SK-N-SH (cell line): ENCODE results near the gene HRH2. TPM values are rescaled to one million over a fixed set of nuclear protein-coding genes. Genes with fewer than 3 reads are reported as not detected.

Experiments used
- CTCF ChIA-PET: fragments of 300-600, 350-600 bp; formaldehyde crosslinking; extraction: SDS; loops from one replicate; lab custom pipeline; 2021; lab: Yijun Ruan, JAX
- POLR2A ChIA-PET: fragments of 350-600 bp; sonication (Branson Sonifier 250); formaldehyde crosslinking; extraction: SDS; loops from one replicate; lab custom pipeline; 2020; ENCODE audit warnings: antibody characterized with exemption, inconsistent platforms; lab: Yijun Ruan, JAX
- DNase-seq: peaks from one replicate; pipeline ENCODE4 v3.0.0; 2012
- H2AFZ ChIP-seq: fragments of 200-600 bp; sonication (generic); 2 replicates; pipeline ENCODE4 v1.8.1; 2016; ENCODE audit warnings: antibody characterized with exemption, mild to moderate bottlenecking, low read depth
- H3F3A ChIP-seq: fragments of 200-600 bp; sonication (generic); replicated peaks from 2 replicates; pipeline ENCODE3; 2016; ENCODE audit warnings: antibody characterized with exemption, mild to moderate bottlenecking; ENCODE audit not compliant: insufficient read depth
- H3K27ac ChIP-seq, 2 experiments: fragments of 200-500 bp in 1 of 2; fragments of 200-600 bp in 1 of 2; sonication (Bioruptor generic) in 1 of 2; sonication (generic), shearing (Covaris generic) in 1 of 2; 2 replicates each; pipeline versions ENCODE4 v1.5.1 to v1.6.1; 2014 to 2016; ENCODE audit warnings: low read depth in 2 of 2, inconsistent platforms in 1 of 2, low read length in 1 of 2, mild to moderate bottlenecking in 1 of 2, mixed read lengths in 1 of 2
- H3K27me3 ChIP-seq: fragments of 200-600 bp; sonication (generic), shearing (Covaris generic); 2 replicates; pipeline ENCODE4 v1.6.1; 2016; ENCODE audit warnings: mixed run types; ENCODE audit not compliant: insufficient read depth
- H3K36me3 ChIP-seq, 2 experiments: fragments of 200-500 bp in 1 of 2; fragments of 200-600 bp in 1 of 2; sonication (Bioruptor generic) in 1 of 2; sonication (generic) in 1 of 2; replicated peaks in 1 of 2; 2 replicates each; pipeline versions ENCODE3 to v1.5.1; 2014 to 2016; ENCODE audit warnings: low read length in 1 of 2, mild to moderate bottlenecking in 1 of 2; ENCODE audit not compliant: insufficient read depth in 2 of 2, control insufficient read depth in 1 of 2
- H3K4me1 ChIP-seq, 2 experiments: fragments of 200-500 bp in 1 of 2; fragments of 200-600 bp in 1 of 2; sonication (Bioruptor generic) in 1 of 2; sonication (generic), shearing (Covaris generic) in 1 of 2; 2 replicates each; pipeline versions ENCODE4 v1.5.1 to v1.6.1; 2014 to 2016; ENCODE audit warnings: low read depth in 1 of 2, low read length in 1 of 2, mixed run types in 1 of 2; ENCODE audit not compliant: insufficient read depth in 2 of 2, control insufficient read depth in 1 of 2
- H3K4me2 ChIP-seq: fragments of 200-600 bp; sonication (generic), shearing (Covaris generic); 2 replicates; pipeline ENCODE4 v1.6.1; 2017; ENCODE audit warnings: mixed run types
- H3K4me3 ChIP-seq, 2 experiments: fragments of 200-500 bp in 1 of 2; fragments of 200-600 bp in 1 of 2; sonication (Bioruptor generic) in 1 of 2; sonication (generic), shearing (Covaris generic) in 1 of 2; 2 replicates each; pipeline versions ENCODE4 v1.5.1 to v1.8.1; 2014 to 2016; ENCODE audit warnings: low read depth in 2 of 2, inconsistent platforms in 1 of 2, low read length in 1 of 2, mild to moderate bottlenecking in 1 of 2, mixed read lengths in 1 of 2, moderate library complexity in 1 of 2
- H3K79me2 ChIP-seq: fragments of 200-600 bp; sonication (generic); 2 replicates; pipeline ENCODE4 v1.8.1; 2017; ENCODE audit warnings: mild to moderate bottlenecking; ENCODE audit not compliant: insufficient read depth
- H3K9ac ChIP-seq: fragments of 200-600 bp; sonication (generic); 2 replicates; pipeline ENCODE4 v1.6.1; 2017; ENCODE audit warnings: mixed run types
- H3K9me2 ChIP-seq: fragments of 200-600 bp; sonication (generic); 2 replicates; pipeline ENCODE4 v1.6.1; 2017; ENCODE audit warnings: mixed run types
- H3K9me3 ChIP-seq: fragments of 200-600 bp; sonication (generic); 2 replicates; pipeline ENCODE4 v1.6.1; 2017; ENCODE audit warnings: mixed run types, mild to moderate bottlenecking, moderate library complexity
- H4K20me1 ChIP-seq: fragments of 200-600 bp; sonication (generic); 2 replicates; pipeline ENCODE4 v1.6.1; 2017; ENCODE audit warnings: mild to moderate bottlenecking, mixed run types; ENCODE audit not compliant: insufficient read depth
- CHD2 ChIP-seq: fragments of 150-350 bp; IDR thresholded peaks from 2 replicates; pipeline ENCODE4 v1.6.1; 2018; ENCODE audit warnings: low read length; ENCODE audit not compliant: partially characterized antibody
- CTCF ChIP-seq: fragments of 200-600 bp; sonication (generic); IDR thresholded peaks from 2 replicates; pipeline ENCODE4 v1.6.1; 2017; ENCODE audit warnings: antibody characterized with exemption, mild to moderate bottlenecking, moderate library complexity
- ELF1 ChIP-seq: IDR thresholded peaks from 2 replicates; pipeline ENCODE4 v1.4.0; 2012
- GABPA ChIP-seq: IDR thresholded peaks from 2 replicates; pipeline ENCODE4 v1.4.0; 2012; ENCODE audit warnings: low read depth, mild to moderate bottlenecking
- IRF3 ChIP-seq: fragments of 150-350 bp; IDR thresholded peaks from 2 replicates; pipeline ENCODE4 v1.6.1; 2016; ENCODE audit warnings: mild to moderate bottlenecking, low read depth, low read length
- MEF2A ChIP-seq: IDR thresholded peaks from 2 replicates; pipeline ENCODE4 v1.4.0; 2012; ENCODE audit warnings: low read depth, borderline replicate concordance
- MXI1 ChIP-seq: IDR thresholded peaks from 2 replicates; pipeline ENCODE4 v1.6.1; 2012; ENCODE audit warnings: mild to moderate bottlenecking, low read depth, low read length, improper control_type of control experiment
- NRF1 ChIP-seq: IDR thresholded peaks from 2 replicates; pipeline ENCODE4 v1.6.1; 2012; ENCODE audit warnings: low read depth, mild to moderate bottlenecking, low read length
- PBX3 ChIP-seq: IDR thresholded peaks from 2 replicates; pipeline ENCODE4; 2012
- RAD21 ChIP-seq: IDR thresholded peaks from 2 replicates; pipeline ENCODE4 v1.6.1; 2012; ENCODE audit warnings: mild to moderate bottlenecking, low read length
- RFX5 ChIP-seq: IDR thresholded peaks from 2 replicates; pipeline ENCODE4 v1.6.1; 2012; ENCODE audit warnings: mild to moderate bottlenecking, improper control_type of control experiment, low read length
- RXRA ChIP-seq: IDR thresholded peaks from 2 replicates; pipeline ENCODE4 v1.4.0; 2012; ENCODE audit warnings: low read depth, mild to moderate bottlenecking, borderline replicate concordance
- SMC3 ChIP-seq: IDR thresholded peaks from 2 replicates; pipeline ENCODE4 v1.6.1; 2012; ENCODE audit warnings: low read depth, low read length, improper control_type of control experiment
- TAF1 ChIP-seq: IDR thresholded peaks from 2 replicates; pipeline ENCODE4 v1.6.1; 2012; ENCODE audit warnings: low read depth, mild to moderate bottlenecking, low read length, moderate library complexity, borderline replicate concordance
- TEAD4 ChIP-seq: IDR thresholded peaks from 2 replicates; pipeline ENCODE4 v1.4.0; 2012; ENCODE audit warnings: mild to moderate bottlenecking, borderline replicate concordance; ENCODE audit not compliant: insufficient read depth
- WGBS: methylation state at CpG from one replicate; pipeline ENCODE4 v1.1.6; 2017; ENCODE audit warnings: low lambda C conversion rate; 5-methylcytosine and 5-hydroxymethylcytosine counted together
- polyA plus RNA-seq, 3 experiments: library from polyadenylated mRNA; depleted of rRNA; stranded (reverse); fragments of >200 nt; gene quantifications; 2 replicates each; pipeline ENCODE4 v1.2.3, GENCODE V29; 2012

The HRH2 gene
- polyA plus RNA-seq, 1 of the 3 experiments (the other 2 are of a cell fraction), result 0.08 TPM

- no peak overlapping the region for H3K4me3 ChIP-seq
- ChIA-PET POLR2A (no interaction called here), CTCF (interaction anchor here (0.8 to 3.2 kb wide), 15 partner anchors 11 to 750 kb away, joined by 3 to 18 read pairs (median 5); no protein-coding TSS in a partner anchor)
- H3K9me2 ChIP-seq, result no peaks in the 10 kb centered on the region
- H3K27ac ChIP-seq, result no peak overlapping the region
- H2AFZ ChIP-seq, result no peak overlapping the region
- H3K9ac ChIP-seq, result no peak overlapping the region
- H3K36me3 ChIP-seq, result no peaks in the 10 kb centered on the region
- 57% methylated on average over 5 of the region's 5 CpGs for WGBS
- no peak overlapping the region for H3K4me2 ChIP-seq
- H4K20me1 ChIP-seq, result no peaks in the 10 kb centered on the region
- H3F3A ChIP-seq, result no peaks in the 10 kb centered on the region
- no peaks in the 10 kb centered on the region; a peak in 1 of 4 replicates for H3K4me1 ChIP-seq
- H3K79me2 ChIP-seq, result no peaks in the 10 kb centered on the region
- no peaks in the 10 kb centered on the region for H3K27me3 ChIP-seq
- H3K9me3 ChIP-seq, result no peaks in the 10 kb centered on the region; the same call in 1 of the 2 replicates
- no peak for TF ChIP-seq ELF1
- no peak for TF ChIP-seq GABPA
- TF ChIP-seq NRF1, result no peak
- TF ChIP-seq RAD21, result peak; percentile 34; the same call in 1 of the 2 replicates
- TF ChIP-seq TEAD4, result no peak
- TF ChIP-seq SMC3, result peak; percentile 31
- no peak for TF ChIP-seq RXRA
- TF ChIP-seq CTCF, result peak; percentile 28; the same call in 1 of the 2 replicates
- peak; percentile 48 for DNase-seq
Observed at GRCh38 chr5:175700991-175701390, 43.1 kb downstream of the HRH2 start.

GRCh38 chr5:175701797-175702196 is 43.9 kb downstream of the HRH2 start:
- no peaks in the 10 kb centered on the region for H3K9me2 ChIP-seq
- H3K27ac ChIP-seq, result no peak overlapping the region
- POLR2A ChIA-PET, result no interaction called here
- H2AFZ ChIP-seq, result no peak overlapping the region
- no peaks in the 10 kb centered on the region for H3F3A ChIP-seq
- H3K4me1 ChIP-seq, result no peaks in the 10 kb centered on the region; a peak in 1 of 4 replicates
- no peak overlapping the region for H3K9ac ChIP-seq
- no peaks in the 10 kb centered on the region; the same call in 1 of the 2 replicates for H3K9me3 ChIP-seq
- no peak overlapping the region for H3K4me3 ChIP-seq
- H3K4me2 ChIP-seq, result no peak overlapping the region
- no peaks in the 10 kb centered on the region for H4K20me1 ChIP-seq
- H3K27me3 ChIP-seq, result no peaks in the 10 kb centered on the region
- no peaks in the 10 kb centered on the region for H3K79me2 ChIP-seq
- WGBS, result 51% methylated on average over 12 of the region's 12 CpGs
- H3K36me3 ChIP-seq, result no peaks in the 10 kb centered on the region
- TF ChIP-seq TEAD4 (no peak), PBX3 (no peak), TAF1 (no peak), ELF1 (no peak), GABPA (no peak), MXI1 (no peak), RAD21 (no peak), IRF3 (no peak), MEF2A (no peak), RFX5 (no peak), CTCF (no peak), CHD2 (no peak), NRF1 (no peak)
- TF ChIP-seq, all 33 proteins: peak for 0
- no peak for DNase-seq
- CTCF ChIA-PET, result interaction anchor here (0.8 to 3.2 kb wide), 15 partner anchors 11 to 750 kb away, joined by 3 to 18 read pairs (median 4); no protein-coding TSS in a partner anchor
